Smooth muscle cell (in vitro differentiated cells): ENCODE results near the gene SAMD3. TPM values are rescaled to one million over a fixed set of nuclear protein-coding genes. Genes with fewer than 3 reads are reported as not detected.

Experiments used
- DNase-seq: peaks from one replicate; lab custom pipeline; 2025; ENCODE audit not compliant: unreplicated experiment; lab: John Stamatoyannopoulos, UW
- H2AFZ ChIP-seq: fragments of 200-600 bp; sonication (generic); 2 replicates; pipeline ENCODE4 v1.6.0; 2016; ENCODE audit warnings: antibody characterized with exemption, low read depth, mild to moderate bottlenecking
- H3F3A ChIP-seq: fragments of 200-600 bp; sonication (generic); 2 replicates; pipeline ENCODE4 v1.6.0; 2017; ENCODE audit warnings: antibody characterized with exemption, low read depth
- H3K27ac ChIP-seq: fragments of 200-600 bp; sonication (generic); 2 replicates; pipeline ENCODE4 v1.5.1; 2016; ENCODE audit warnings: low read depth, mild to moderate bottlenecking
- H3K27me3 ChIP-seq: fragments of 200-600 bp; sonication (generic); 2 replicates; pipeline ENCODE4 v1.6.1; 2016; ENCODE audit warnings: low read depth, mild to moderate bottlenecking
- H3K36me3 ChIP-seq: fragments of 200-600 bp; sonication (generic); 2 replicates; pipeline ENCODE4 v1.5.1; 2016; ENCODE audit warnings: low read depth
- H3K4me1 ChIP-seq: fragments of 200-600 bp; sonication (generic); 2 replicates; pipeline ENCODE4 v1.5.1; 2016; ENCODE audit warnings: low read depth
- H3K4me2 ChIP-seq: fragments of 200-600 bp; sonication (generic); 2 replicates; pipeline ENCODE4 v1.6.0; 2016; ENCODE audit warnings: mild to moderate bottlenecking
- H3K4me3 ChIP-seq: fragments of 200-600 bp; sonication (generic); 2 replicates; pipeline ENCODE4 v1.5.1; 2016; ENCODE audit warnings: mild to moderate bottlenecking
- H3K79me2 ChIP-seq: fragments of 200-600 bp; sonication (generic); 2 replicates; pipeline ENCODE4 v1.6.0; 2016; ENCODE audit warnings: low read depth, mild to moderate bottlenecking
- H3K9ac ChIP-seq: fragments of 200-600 bp; sonication (generic); 2 replicates; pipeline ENCODE4 v1.6.0; 2016; ENCODE audit warnings: low read depth
- H3K9me3 ChIP-seq: fragments of 200-600 bp; sonication (generic); replicated peaks from 2 replicates; pipeline ENCODE4 v1.5.1; 2016; ENCODE audit warnings: low read depth
- H4K20me1 ChIP-seq: fragments of 200-600 bp; sonication (generic); 2 replicates; pipeline ENCODE4 v1.6.0; 2016; ENCODE audit warnings: low read depth
- CTCF ChIP-seq: fragments of 200-600 bp; sonication (generic); IDR thresholded peaks from 2 replicates; pipeline ENCODE4 v1.5.1; 2017; ENCODE audit warnings: borderline replicate concordance, mild to moderate bottlenecking, antibody characterized with exemption; ENCODE audit not compliant: insufficient read depth, poor library complexity, severe bottlenecking
- WGBS: methylation state at CpG from one replicate; pipeline ENCODE4 v1.1.7; 2016; ENCODE audit warnings: low lambda C conversion rate; 5-methylcytosine and 5-hydroxymethylcytosine counted together
- polyA plus RNA-seq: library from polyadenylated mRNA; unstranded; fragments of >200 nt; fragmentation: Nextera tagmentation; extraction: Ambion mirVana; gene quantifications from 2 replicates; pipeline ENCODE4 v1.2.1, GENCODE V29; 2016
- total RNA-seq: library from RNA; depleted of rRNA; stranded (reverse); fragments of >200 nt; gene quantifications from 2 replicates; pipeline ENCODE4 v1.2.3, GENCODE V29; 2014

The SAMD3 gene
- total and polyA plus RNA-seq, 2 experiments from 2014 or later: 2.1 to 3.5 TPM

GRCh38 chr6:130218134-130218533 lies 4.6 kb downstream of the SAMD3 start:
- H3K4me1 ChIP-seq: peaks cover 4% of the 10 kb centered on the region
- no peak overlapping the region for H3K9ac ChIP-seq
- H3K79me2 ChIP-seq: no peaks in the 10 kb centered on the region
- H2AFZ ChIP-seq: no peak overlapping the region
- DNase-seq: no peak
- no peak overlapping the region for H3K4me2 ChIP-seq
- 90% methylated on average over 8 of the region's 8 CpGs for WGBS
- no peak for TF ChIP-seq CTCF
- no peaks in the 10 kb centered on the region for H3K9me3 ChIP-seq
- no peak overlapping the region for H3K27ac ChIP-seq
- no peak overlapping the region for H3K4me3 ChIP-seq
- no peaks in the 10 kb centered on the region for H3K27me3 ChIP-seq
- no peaks in the 10 kb centered on the region for H3K36me3 ChIP-seq
- no peaks in the 10 kb centered on the region for H4K20me1 ChIP-seq
- no peaks in the 10 kb centered on the region for H3F3A ChIP-seq

GRCh38 chr6:130216620-130217019 lies 6.1 kb downstream of the SAMD3 start:
- Histone ChIP-seq H3K27me3 (no peaks in the 10 kb centered on the region), H3K9me3 (no peaks in the 10 kb centered on the region), H3K27ac (no peak overlapping the region), H3F3A (no peaks in the 10 kb centered on the region), H3K9ac (no peak overlapping the region), H2AFZ (no peak overlapping the region), H4K20me1 (no peaks in the 10 kb centered on the region), H3K79me2 (no peaks in the 10 kb centered on the region), H3K36me3 (no peaks in the 10 kb centered on the region), H3K4me1 (peaks cover 4% of the 10 kb centered on the region), H3K4me2 (no peak overlapping the region), H3K4me3 (no peak overlapping the region)
- TF ChIP-seq CTCF: no peak
- 90% methylated on average over 4 of the region's 4 CpGs for whole genome bisulfite sequencing
- DNase-seq: no peak

- Histone ChIP-seq H3K27me3 (no peaks in the 10 kb centered on the region), H2AFZ (no peak overlapping the region), H3K9ac (no peak overlapping the region), H3K4me3 (no peak overlapping the region), H3K4me1 (peaks cover 4% of the 10 kb centered on the region), H3K79me2 (no peaks in the 10 kb centered on the region), H3F3A (no peaks in the 10 kb centered on the region), H3K36me3 (no peaks in the 10 kb centered on the region), H3K27ac (no peak overlapping the region), H4K20me1 (no peaks in the 10 kb centered on the region), H3K9me3 (no peaks in the 10 kb centered on the region), H3K4me2 (no peak overlapping the region)
- no peak for TF ChIP-seq CTCF
- WGBS: 39% methylated on average over 1 of the region's 1 CpG
- no peak for DNase-seq
Measured at GRCh38 chr6:130215526-130215925, 7.2 kb downstream of the SAMD3 start.

- H3K4me2 ChIP-seq: no peak overlapping the region
- no peaks in the 10 kb centered on the region for H3K27me3 ChIP-seq
- H2AFZ ChIP-seq: no peak overlapping the region
- 48% methylated on average over 2 of the region's 2 CpGs for WGBS
- no peak for DNase-seq
- H3K27ac ChIP-seq: no peak overlapping the region
- H3K9me3 ChIP-seq: no peaks in the 10 kb centered on the region
- no peaks in the 10 kb centered on the region for H4K20me1 ChIP-seq
- no peaks in the 10 kb centered on the region for H3K36me3 ChIP-seq
- H3K9ac ChIP-seq: no peak overlapping the region
- peaks cover 4% of the 10 kb centered on the region for H3K4me1 ChIP-seq
- H3K4me3 ChIP-seq: no peak overlapping the region
- H3F3A ChIP-seq: no peaks in the 10 kb centered on the region
- H3K79me2 ChIP-seq: no peaks in the 10 kb centered on the region
- TF ChIP-seq CTCF: no peak
Measured at GRCh38 chr6:130212215-130212874, 10.4 kb downstream of the SAMD3 start.
